IMR-90 (cell line): Measurements from ENCODE around the gene LGI4.

Experiments used
- FOS ChIP-seq: fragments of 150-350 bp; IDR thresholded peaks from 2 replicates; pipeline ENCODE4 v1.6.1; 2016; ENCODE audit warnings: low read depth, low read length
- MAFK ChIP-seq: IDR thresholded peaks from 2 replicates; pipeline ENCODE4 v1.6.1; 2012; ENCODE audit warnings: low read depth, low read length, improper control_type of control experiment
- TF ChIP-seq, protein P1 (sequence below): conservative IDR thresholded peaks from 2 replicates; pipeline ENCODE4 v1.5.1; 2012; ENCODE audit warnings: mild to moderate bottlenecking, low read depth, low read length, improper control_type of control experiment
- TF ChIP-seq, protein P2 (sequence below): fragments of 150-350 bp; IDR thresholded peaks from 2 replicates; pipeline ENCODE4 v1.6.1; 2017; ENCODE audit warnings: mild to moderate bottlenecking, antibody characterized with exemption, low read length, low read depth

DNA sequence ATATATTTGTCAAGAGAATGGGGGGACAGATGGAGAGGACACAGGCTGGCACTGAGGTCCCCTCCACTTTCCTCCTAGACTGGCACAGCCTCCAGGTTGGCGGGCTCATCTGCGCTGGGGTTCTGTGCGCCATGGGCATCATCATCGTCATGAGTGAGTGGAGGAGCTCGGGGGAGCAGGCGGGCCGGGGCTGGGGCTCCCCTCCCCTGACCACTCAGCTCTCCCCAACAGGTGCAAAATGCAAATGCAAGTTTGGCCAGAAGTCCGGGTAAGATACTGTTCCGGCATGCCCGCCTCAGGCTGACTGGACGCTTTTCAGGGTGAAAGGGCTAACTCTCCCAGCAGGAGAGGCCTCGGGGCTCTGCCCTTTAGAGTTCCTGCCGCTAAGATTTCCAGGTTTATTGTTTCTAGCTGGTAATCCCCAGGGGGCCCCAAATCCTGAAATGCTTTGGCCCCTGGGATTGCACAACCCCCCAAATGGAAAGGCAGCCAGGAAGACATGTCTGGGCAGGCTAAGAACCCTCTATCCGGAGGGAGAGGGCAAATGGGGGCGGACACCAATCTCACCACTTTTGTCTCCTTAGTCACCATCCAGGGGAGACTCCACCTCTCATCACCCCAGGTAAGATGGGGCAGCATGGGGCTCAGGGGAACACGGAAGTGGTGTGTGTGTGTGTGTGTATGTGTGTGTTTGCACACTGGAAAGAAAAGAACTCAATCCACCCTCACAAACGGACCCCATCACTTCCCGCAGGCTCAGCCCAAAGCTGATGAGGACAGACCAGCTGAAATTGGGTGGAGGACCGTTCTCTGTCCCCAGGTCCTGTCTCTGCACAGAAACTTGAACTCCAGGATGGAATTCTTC, 11.9 kb downstream of the LGI4 start:
- TF ChIP-seq, protein P1, sequence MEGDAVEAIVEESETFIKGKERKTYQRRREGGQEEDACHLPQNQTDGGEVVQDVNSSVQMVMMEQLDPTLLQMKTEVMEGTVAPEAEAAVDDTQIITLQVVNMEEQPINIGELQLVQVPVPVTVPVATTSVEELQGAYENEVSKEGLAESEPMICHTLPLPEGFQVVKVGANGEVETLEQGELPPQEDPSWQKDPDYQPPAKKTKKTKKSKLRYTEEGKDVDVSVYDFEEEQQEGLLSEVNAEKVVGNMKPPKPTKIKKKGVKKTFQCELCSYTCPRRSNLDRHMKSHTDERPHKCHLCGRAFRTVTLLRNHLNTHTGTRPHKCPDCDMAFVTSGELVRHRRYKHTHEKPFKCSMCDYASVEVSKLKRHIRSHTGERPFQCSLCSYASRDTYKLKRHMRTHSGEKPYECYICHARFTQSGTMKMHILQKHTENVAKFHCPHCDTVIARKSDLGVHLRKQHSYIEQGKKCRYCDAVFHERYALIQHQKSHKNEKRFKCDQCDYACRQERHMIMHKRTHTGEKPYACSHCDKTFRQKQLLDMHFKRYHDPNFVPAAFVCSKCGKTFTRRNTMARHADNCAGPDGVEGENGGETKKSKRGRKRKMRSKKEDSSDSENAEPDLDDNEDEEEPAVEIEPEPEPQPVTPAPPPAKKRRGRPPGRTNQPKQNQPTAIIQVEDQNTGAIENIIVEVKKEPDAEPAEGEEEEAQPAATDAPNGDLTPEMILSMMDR = no peak
- TF ChIP-seq, protein P2, sequence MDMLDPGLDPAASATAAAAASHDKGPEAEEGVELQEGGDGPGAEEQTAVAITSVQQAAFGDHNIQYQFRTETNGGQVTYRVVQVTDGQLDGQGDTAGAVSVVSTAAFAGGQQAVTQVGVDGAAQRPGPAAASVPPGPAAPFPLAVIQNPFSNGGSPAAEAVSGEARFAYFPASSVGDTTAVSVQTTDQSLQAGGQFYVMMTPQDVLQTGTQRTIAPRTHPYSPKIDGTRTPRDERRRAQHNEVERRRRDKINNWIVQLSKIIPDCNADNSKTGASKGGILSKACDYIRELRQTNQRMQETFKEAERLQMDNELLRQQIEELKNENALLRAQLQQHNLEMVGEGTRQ = no peak
- TF ChIP-seq FOS (no peak), MAFK (no peak)
